Subcutaneous abdominal adipose tissue (tissue), 5 donors: Measurements from ENCODE around the gene PLEKHH2.
A peak's percentile ranks its signal among the peaks of the same experiment; 100 is the strongest.
"Not testable (repeated sequence)": the region's sequence is repeated elsewhere in the genome, so short reads cannot be mapped to it uniquely, and the experiment has no call there.

Experiments used
- H3K27ac ChIP-seq: one replicate; pipeline ENCODE4 v1.7.0; 2013; ENCODE audit warnings: low read depth, mild to moderate bottlenecking, inconsistent platforms, low read length, moderate library complexity
- H3K27me3 ChIP-seq, 5 donors: one replicate each; pipeline ENCODE4 v1.7.0; 2013; ENCODE audit warnings: low read length in 5 of 5, inconsistent platforms in 1 of 5; ENCODE audit not compliant: control insufficient read depth in 5 of 5, insufficient read depth in 4 of 5
- H3K36me3 ChIP-seq, 5 donors: one replicate each; pipeline ENCODE4 v1.7.0; 2013; ENCODE audit warnings: low read length in 5 of 5; ENCODE audit not compliant: control insufficient read depth in 5 of 5, insufficient read depth in 5 of 5
- H3K4me1 ChIP-seq, 5 donors: one replicate each; pipeline ENCODE4 v1.7.0; 2013; ENCODE audit warnings: low read length in 5 of 5, mild to moderate bottlenecking in 3 of 5, moderate library complexity in 1 of 5; ENCODE audit not compliant: control insufficient read depth in 5 of 5, insufficient read depth in 5 of 5
- H3K4me3 ChIP-seq, 5 donors: one replicate each; pipeline ENCODE4 v1.7.0; 2013; ENCODE audit warnings: low read length in 5 of 5, low read depth in 1 of 5
- H3K9ac ChIP-seq, 5 donors: one replicate each; pipeline ENCODE4 v1.7.0; 2013; ENCODE audit warnings: low read length in 5 of 5, mild to moderate bottlenecking in 4 of 5, moderate library complexity in 3 of 5
- H3K9me3 ChIP-seq, 5 donors: one replicate each; pipeline ENCODE4 v1.7.0; 2013; ENCODE audit warnings: low read length in 5 of 5; ENCODE audit not compliant: control insufficient read depth in 5 of 5
- donor health status: healthy.
- donor health status: healthy.
- donor health status: healthy.
- donor health status: healthy.
- donor health status: healthy.

The PLEKHH2 gene

DNA sequence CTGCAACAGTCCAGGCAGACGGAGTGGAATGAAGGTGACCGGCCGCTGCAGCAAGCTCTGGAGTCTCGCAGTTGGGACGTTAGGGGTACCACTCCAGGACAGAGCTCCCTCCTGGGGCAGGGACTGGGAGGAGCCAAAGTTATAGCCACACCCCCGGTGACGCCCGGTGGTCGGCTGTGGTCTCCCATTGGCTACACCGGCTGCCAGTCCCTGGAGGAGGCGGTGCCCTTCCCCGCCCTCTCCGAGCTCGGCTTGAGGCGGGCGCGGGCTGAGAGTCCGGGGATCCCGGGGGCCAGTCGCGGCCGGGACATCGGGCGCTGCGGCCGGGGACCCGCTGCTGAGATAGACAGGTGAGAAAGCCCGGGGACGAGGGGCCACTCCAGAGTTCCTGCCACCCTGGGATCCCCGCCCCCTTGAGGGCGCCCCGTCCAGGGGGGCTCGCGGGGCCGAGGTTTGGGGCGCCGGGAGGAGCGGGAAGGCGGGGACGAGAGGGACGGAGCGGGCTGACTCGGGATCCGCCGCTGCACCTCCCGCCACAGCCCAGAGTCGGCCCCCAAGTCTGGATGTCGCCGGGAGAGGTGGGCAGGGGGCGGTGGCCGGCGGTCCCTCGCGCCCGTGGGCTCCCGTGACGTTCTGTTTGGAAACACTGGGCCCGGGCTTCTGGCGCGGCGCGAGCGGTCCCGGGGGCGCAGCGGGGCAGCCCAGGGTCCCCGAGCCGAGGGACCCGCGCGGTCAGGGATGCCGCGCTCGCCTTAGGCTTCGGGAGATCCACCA, at the start of gene PLEKHH2:
Gene PLEKHH2, plus strand, starts transcription at position 231 of the 774 bp plus-strand sequence. CDS start 7,414 bp downstream, outside the sequence.
- Histone ChIP-seq H3K36me3 (no peaks in the 10 kb centered on the region), H3K4me3 (peak within 1 kb of the TSS; percentile 65 to 89 (median 79)), H3K27me3 (peaks cover 0 to 17% (median 6%) of the 10 kb centered on the region in 5 donors), H3K27ac (peak within 1 kb of the TSS; percentile 74), H3K4me1 (peaks cover 0 to 20% (median 17%) of the 10 kb centered on the region in 5 donors), H3K9ac (peak within 1 kb of the TSS; percentile 77 to 81 (median 78)), H3K9me3 (peaks cover 0 to 8% (median 0%) of the 10 kb centered on the region in 5 donors)

- H3K9ac ChIP-seq = no peak overlapping the region
- H3K4me3 ChIP-seq = no peak overlapping the region
Observed at GRCh38 chr2:43592443-43592842, 44.6 kb upstream of the PLEKHH2 start.

GRCh38 chr2:43593254-43593653, 43.8 kb upstream of the PLEKHH2 start:
- Histone ChIP-seq H3K27me3 (no peaks in the 10 kb centered on the region), H3K9me3 (no peaks in the 10 kb centered on the region), H3K27ac (no peak overlapping the region), H3K4me3 (no peak overlapping the region), H3K9ac (no peak overlapping the region), H3K4me1 (peaks cover 5 to 25% (median 23%) of the 10 kb centered on the region in 5 donors), H3K36me3 (peaks cover 8 to 23% (median 16%) of the 10 kb centered on the region in 5 donors)

More at GRCh38 chr2:43592443-43592842, 44.6 kb upstream of the PLEKHH2 start:
- Histone ChIP-seq H3K27me3 (no peaks in the 10 kb centered on the region), H3K9me3 (no peaks in the 10 kb centered on the region), H3K27ac (no peak overlapping the region), H3K4me1 (peaks cover 5 to 25% (median 23%) of the 10 kb centered on the region in 5 donors), H3K36me3 (peaks cover 8 to 23% (median 22%) of the 10 kb centered on the region in 5 donors)

GRCh38 chr2:43594875-43595274, 42.2 kb upstream of the PLEKHH2 start:
- Histone ChIP-seq H3K4me1 (peaks cover 5 to 25% (median 23%) of the 10 kb centered on the region in 5 donors), H3K27me3 (no peaks in the 10 kb centered on the region), H3K27ac (no peak overlapping the region), H3K4me3 (peak overlapping the region; percentile 76 to 97 (median 96)), H3K36me3 (peaks cover 4 to 14% (median 7%) of the 10 kb centered on the region in 5 donors), H3K9me3 (no peaks in the 10 kb centered on the region), H3K9ac (peak overlapping the region in 3 of 5 donors; percentile 90 to 95 (median 90))

DNA sequence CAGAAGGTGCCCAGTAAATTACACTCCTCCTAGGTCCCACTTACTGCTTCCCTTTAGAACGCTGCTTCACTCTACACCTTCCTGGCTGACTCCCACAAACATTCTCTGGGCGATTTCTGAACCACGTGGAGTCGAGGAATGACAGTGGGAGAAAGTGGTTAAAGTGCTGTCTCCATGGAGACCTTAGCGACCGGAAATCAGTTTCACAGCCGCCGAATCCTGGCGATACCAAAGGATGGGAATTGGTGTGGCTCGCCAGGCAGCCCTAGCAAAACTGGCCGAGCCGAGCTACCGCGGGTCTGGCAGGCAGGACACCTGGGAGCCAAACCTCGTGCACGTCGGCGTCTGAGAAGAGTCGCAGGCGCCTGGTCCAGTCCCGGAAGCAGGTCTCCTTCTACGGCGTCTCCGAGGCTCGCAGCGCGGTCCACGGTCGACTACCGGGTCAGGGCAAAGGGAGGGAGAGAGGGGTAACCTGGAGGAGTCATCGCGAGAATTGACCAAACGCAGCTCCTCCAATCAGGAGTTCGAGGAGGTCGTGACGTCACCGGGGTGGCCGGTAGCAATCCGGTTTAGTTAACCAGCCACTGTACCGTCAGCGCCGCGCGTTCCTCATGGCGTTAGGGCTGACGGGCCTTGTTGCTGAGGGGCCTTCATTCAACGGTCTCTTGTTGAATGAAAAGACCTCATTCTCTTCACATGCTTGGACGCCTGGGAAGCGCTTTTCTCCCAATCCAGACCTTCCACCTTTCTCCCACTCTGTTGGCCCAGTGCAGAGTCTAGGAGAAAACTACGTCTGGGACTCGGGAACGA, 41.3 kb upstream of the PLEKHH2 start, which contains the start of gene THADA:
Gene THADA, minus strand, starts transcription at position 436 of the 810 bp plus-strand sequence. CDS start 3,646 bp downstream, outside the sequence.
- Histone ChIP-seq H3K27me3 (no peaks in the 10 kb centered on the region), H3K27ac (peak within 1 kb of the TSS; percentile 98), H3K36me3 (peaks cover 0 to 6% (median 4%) of the 10 kb centered on the region in 5 donors), H3K9ac (peak within 1 kb of the TSS; percentile 90 to 95 (median 92)), H3K9me3 (no peaks in the 10 kb centered on the region), H3K4me1 (peaks cover 5 to 25% (median 23%) of the 10 kb centered on the region in 5 donors), H3K4me3 (peak within 1 kb of the TSS; percentile 76 to 97 (median 96))

- not testable (repeated sequence) for H3K9me3 ChIP-seq, H3K27ac ChIP-seq, H3K27me3 ChIP-seq, H3K4me3 ChIP-seq, H3K36me3 ChIP-seq, H3K9ac ChIP-seq
- peaks cover 0 to 12% (median 6%) of the 10 kb centered on the region in 5 donors for H3K4me1 ChIP-seq
Observed at GRCh38 chr2:43600596-43600995, 36.5 kb upstream of the PLEKHH2 start.

- Histone ChIP-seq H3K9me3 (no peaks in the 10 kb centered on the region), H3K36me3 (no peaks in the 10 kb centered on the region), H3K9ac (no peak overlapping the region), H3K27ac (no peak overlapping the region), H3K27me3 (no peaks in the 10 kb centered on the region), H3K4me1 (no peaks in the 10 kb centered on the region), H3K4me3 (no peak overlapping the region)
Observed at GRCh38 chr2:43604674-43605073, 32.4 kb upstream of the PLEKHH2 start.

DNA sequence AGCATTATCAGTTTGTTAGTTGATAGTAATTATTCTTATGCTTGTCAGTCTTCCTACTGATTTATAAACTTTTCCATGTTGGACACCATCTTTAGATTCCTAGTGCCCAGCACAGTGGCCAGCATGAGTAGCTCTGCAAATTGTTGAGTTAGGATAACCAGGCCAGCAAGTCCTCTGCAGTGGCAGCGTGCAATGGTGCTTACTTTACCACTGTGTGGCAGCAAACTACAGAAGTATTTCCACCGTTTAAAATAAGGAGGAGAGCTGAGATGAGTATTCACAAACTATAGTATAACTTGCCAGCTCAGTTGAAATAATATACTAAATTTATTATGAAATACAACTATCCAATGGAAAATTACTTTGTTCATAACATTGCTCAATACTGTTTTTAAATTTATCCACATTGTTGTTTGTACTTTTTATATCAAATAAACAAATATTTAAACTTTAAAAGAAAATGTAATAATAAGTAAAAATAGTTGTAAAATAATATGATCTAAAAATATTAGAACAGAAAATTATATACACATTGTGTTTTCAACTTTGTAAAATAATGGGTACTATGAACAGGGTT, 31.9 kb upstream of the PLEKHH2 start:
- Histone ChIP-seq H3K36me3 (no peaks in the 10 kb centered on the region), H3K27ac (no peak overlapping the region), H3K27me3 (no peaks in the 10 kb centered on the region)

GRCh38 chr2:43605851-43606250, 31.2 kb upstream of the PLEKHH2 start:
- Histone ChIP-seq H3K9ac (no peak overlapping the region), H3K4me1 (no peaks in the 10 kb centered on the region), H3K9me3 (no peaks in the 10 kb centered on the region), H3K36me3 (no peaks in the 10 kb centered on the region), H3K27me3 (no peaks in the 10 kb centered on the region), H3K4me3 (no peak overlapping the region), H3K27ac (no peak overlapping the region)

More for the DNA sequence above, 31.9 kb upstream of the PLEKHH2 start:
- Histone ChIP-seq H3K9me3 (no peaks in the 10 kb centered on the region), H3K9ac (no peak overlapping the region), H3K4me1 (no peaks in the 10 kb centered on the region), H3K4me3 (no peak overlapping the region)
